T-helper 22 cell (primary cell): ENCODE measurements around the gene PNPLA3.

Source experiments
- DNase-seq: peaks from one replicate; pipeline ENCODE4 v3.0.0-alpha.2; 2020; ENCODE audit warnings: low read depth

PNPLA3 gene, protein sequence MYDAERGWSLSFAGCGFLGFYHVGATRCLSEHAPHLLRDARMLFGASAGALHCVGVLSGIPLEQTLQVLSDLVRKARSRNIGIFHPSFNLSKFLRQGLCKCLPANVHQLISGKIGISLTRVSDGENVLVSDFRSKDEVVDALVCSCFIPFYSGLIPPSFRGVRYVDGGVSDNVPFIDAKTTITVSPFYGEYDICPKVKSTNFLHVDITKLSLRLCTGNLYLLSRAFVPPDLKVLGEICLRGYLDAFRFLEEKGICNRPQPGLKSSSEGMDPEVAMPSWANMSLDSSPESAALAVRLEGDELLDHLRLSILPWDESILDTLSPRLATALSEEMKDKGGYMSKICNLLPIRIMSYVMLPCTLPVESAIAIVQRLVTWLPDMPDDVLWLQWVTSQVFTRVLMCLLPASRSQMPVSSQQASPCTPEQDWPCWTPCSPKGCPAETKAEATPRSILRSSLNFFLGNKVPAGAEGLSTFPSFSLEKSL

DNA sequence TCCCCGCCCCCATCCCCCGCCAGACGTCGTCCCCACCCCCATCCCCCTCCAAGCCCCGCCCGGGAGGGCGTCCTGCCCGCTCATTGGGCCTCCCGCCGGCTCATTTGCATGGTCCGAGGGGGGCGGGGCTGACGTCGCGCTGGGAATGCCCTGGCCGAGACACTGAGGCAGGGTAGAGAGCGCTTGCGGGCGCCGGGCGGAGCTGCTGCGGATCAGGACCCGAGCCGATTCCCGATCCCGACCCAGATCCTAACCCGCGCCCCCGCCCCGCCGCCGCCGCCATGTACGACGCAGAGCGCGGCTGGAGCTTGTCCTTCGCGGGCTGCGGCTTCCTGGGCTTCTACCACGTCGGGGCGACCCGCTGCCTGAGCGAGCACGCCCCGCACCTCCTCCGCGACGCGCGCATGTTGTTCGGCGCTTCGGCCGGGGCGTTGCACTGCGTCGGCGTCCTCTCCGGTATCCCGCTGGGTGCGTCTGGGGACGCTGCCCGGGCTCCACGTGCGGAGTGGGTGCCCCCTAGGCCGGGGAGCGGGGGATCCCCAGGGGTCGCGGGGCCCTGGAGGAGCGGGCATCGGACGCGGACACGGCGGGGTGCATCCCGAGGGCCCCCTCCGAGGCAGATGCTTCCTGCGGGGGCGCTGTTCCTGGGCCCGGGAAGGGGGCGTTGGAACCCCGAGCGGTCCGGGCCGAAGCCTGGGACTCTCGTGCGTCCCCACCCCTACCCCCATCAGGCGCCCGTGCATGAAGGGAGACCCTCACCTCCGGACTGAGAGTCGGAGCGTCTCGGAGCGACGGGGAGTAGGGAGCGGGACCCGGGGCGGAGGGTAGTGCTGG is at the start of gene PNPLA3:
PNPLA3 (plus strand) TSS at position 175 of the 834 bp plus-strand sequence; CDS start at position 282, 107 bp downstream.
- DNase-seq, result peak; percentile 60

GRCh38 chr22:43876866-43877509 is 46.6 kb upstream of the PNPLA3 start:
- DNase-seq, result no peak

- DNase-seq, result no peak
These were observed 45.4 kb upstream of the PNPLA3 start for GRCh38 chr22:43878079-43878795.

DNA sequence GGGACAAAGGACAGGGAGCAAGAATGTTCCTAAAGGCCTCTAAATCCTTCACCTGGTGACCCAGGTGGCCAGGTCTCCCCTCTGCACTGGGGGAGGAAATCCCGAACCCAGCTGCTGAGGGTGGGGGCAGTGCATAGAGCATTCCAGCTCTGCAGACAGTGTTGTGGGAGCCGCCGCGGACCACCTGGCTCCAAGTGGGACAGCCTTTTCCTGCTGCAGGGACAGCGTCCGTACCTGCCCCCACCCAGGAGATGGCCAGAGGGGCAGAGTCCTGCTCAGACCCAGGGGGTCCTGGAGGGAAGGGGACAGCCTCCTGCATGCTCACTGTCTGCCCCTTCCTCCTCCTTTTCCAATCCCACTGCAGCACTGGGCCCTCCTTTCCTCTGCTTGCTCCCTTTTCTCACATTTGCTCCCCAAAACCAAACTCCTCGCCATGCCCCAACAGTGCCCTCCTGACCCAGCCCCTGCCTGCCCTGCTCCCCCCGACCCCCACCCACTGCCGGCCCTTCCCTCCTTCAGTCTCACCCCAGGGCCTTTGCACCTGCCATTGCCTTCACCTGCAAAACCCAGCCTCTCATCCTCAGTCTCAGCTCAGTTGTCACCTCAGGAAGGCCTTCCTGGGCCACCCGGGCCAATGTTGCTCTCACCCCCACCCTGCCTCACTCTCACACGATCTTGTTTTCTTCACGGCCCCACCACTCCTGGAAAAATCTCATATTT is 44.6 kb upstream of the PNPLA3 start:
- DNase-seq, result no peak

- no peak for DNase-seq
These were observed 43.6 kb upstream of the PNPLA3 start for GRCh38 chr22:43879901-43880540.

DNA sequence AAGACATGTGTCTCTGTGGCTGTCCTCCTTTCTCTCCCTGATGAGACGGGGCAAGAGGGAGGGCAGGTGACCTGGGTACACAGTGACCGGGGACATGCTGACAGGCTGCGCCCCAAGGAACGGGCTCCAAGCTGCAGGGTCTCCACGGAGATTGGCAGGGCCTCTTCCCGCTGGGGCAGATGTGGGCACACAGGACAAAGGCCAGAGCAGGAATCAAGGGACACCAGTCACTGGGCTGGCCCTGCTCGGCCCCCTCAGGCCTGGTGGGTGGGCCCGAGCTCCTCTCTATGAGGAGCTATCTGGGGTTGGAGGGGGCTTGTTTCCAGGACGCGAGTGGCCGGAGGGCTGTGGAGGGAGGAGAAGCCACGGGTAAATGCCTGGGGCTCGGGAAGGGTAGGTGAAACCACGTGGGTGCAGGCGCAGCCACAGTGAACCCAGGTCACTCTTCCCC is 43.0 kb upstream of the PNPLA3 start:
- no peak for DNase-seq

DNA sequence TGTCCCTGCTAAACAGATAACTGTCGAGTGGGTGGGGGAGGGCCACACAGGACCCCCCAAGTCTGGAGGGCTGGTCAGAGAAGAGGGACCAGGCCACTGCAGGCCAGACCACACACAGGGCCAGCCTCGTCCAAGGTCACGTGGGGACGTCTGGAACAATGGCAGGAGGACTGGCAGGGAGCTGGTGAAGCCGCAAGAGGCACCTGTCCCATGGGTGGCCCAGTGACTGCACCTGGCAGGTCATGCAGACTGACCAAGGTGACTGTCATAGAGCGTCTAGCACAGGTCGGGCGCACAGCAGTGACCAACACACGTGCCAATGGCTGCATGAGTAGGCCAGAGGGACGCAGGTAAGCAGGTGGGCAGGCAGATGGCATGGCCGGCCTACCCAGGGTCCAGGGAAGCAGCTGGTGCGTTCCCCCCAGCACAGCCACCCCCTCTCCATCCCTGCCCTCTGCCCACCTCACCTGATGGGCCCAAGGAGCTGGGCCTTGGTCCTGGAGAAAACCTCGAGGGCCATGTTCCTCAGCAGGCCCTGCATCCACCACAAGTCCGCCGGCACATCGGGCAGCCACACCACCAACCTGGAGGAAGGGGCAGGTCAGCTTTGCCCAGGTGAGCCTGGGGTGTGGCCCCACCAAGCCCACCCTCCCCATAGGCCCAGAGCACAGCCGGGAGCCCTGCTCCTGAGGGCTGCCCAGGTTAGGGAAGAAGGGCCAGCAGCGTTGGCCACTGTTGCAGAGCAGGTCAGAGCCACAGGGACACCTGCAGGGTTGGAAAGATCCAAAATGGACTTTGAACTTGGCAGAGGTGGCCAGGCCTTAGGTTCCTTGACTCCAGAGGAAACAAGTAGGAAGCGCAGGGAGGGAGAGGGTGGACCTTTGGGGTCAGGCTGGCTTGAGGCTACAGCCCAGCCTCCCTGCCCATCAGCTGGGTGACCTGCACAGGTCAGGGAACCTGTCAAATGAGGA is 42.2 kb upstream of the PNPLA3 start:
- no peak for DNase-seq

DNA sequence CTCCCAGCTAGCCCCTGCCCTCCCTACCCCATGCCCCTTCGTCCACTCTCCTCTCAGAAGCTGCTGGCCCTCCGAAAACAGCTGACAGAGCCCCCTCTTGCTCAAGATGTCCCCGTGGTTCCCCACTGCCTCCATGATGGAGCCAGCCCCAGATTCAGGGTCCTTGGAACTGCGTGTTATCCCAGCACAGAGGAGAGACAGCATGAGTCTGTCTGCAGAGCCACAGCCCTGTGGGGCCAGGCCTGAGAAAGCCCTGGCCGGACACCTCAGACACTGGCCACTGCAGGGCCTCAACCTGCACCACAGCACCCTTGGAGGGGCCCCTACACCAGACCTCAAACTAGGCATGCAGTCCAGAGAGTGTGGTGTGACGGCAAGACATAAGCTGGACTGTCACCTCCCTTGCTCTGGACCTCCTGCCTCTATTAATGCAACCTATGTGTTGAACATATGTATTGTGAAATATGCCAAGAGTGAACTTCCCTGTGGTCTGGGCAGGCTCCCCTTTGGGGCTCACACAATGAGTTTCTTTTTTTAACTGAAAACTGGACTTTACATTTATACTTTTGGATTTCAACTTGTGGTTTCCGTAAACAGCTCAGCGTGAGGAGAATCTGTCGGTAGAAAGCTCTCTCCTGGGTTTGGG is 41.4 kb upstream of the PNPLA3 start:
- no peak for DNase-seq

GRCh38 chr22:43883012-43883661 is 40.5 kb upstream of the PNPLA3 start:
- no peak for DNase-seq

DNA sequence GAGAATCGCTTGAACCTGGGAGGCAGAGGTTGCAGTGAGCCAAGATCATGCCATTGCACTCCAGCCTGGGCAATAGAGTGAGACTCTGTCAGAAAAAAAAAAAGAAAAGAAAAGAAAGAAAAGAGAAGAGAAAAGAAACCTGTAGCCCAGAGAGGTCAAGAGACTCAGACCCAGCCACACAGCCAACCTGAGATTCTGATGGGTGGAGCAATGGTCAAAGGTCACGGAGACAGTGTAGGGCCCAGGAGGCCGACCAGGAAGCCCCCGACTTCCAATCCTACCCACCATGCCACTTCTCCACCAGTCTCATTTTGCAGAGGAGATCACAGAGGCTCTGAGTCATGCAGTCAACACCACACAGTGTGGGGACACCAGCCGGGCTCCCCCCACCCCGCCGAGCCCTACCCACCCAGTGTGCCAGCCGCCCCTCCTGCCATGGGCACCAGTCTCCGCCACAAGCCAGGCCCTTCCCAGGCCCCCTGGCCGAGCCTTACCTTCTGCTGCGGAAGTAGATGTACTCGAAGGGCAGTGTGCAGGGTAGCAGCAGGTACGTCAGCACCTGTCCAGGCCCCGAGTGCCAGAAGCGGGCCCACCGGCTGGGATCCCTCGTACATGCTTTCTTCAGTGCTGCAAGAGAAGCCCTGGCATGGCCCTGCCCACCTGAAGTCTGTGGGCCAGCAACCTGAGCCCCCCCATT is 39.7 kb upstream of the PNPLA3 start:
- no peak for DNase-seq

- DNase-seq, result no peak
These were observed 38.8 kb upstream of the PNPLA3 start for GRCh38 chr22:43884600-43885318.

GRCh38 chr22:43885319-43885671 is 38.3 kb upstream of the PNPLA3 start:
- DNase-seq, result no peak

- no peak for DNase-seq
These were observed 37.8 kb upstream of the PNPLA3 start for GRCh38 chr22:43885786-43886185.

GRCh38 chr22:43886231-43886630 is 37.4 kb upstream of the PNPLA3 start:
- DNase-seq, result no peak

DNA sequence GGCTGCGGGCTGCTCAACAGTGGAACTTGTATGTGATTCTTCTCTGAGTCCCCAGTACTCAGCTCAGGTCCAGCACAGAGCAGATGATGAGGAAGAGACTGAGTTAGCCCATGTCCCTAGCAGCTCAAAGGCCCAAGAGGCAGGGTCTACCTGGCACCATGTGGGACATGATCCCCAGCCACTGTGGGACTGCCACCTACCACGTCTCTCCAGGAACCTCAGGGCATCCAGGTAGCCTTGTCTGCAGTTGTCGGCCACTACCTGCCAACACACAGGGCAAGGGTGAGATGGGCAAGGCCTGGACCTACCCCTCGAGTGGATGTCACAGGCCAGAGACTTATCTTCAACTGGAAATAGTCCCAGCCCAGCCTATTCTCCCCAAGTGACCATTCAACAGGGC is 36.2 kb upstream of the PNPLA3 start:
- DNase-seq, result no peak

DNA sequence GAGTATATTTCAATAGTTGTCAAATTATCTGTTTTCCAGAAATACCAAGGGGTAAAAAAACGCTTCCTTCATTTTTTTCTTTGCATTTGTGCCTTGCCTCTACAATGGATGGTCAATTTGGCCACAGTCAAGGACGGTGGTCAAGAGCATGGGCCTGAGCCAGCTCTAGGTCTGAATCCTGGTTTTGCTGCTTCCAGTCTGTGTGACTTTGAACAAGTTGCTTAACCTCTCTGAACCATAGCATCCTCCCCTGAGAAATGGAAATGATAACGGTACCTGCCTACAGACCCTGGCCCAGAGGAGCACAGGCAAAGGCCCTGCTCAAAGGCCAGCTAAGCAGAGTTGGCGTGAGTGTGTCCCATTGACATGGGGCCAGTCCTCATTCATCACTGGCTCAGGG is 34.9 kb upstream of the PNPLA3 start:
- DNase-seq, result no peak

GRCh38 chr22:43889201-43889859 is 34.3 kb upstream of the PNPLA3 start:
- no peak for DNase-seq
